Neural cell (in vitro differentiated cells): ENCODE results near the gene RIMS4. TPM values are rescaled to one million over a fixed set of nuclear protein-coding genes. Genes with fewer than 3 reads are reported as not detected.

Experiments used
- H2AFZ ChIP-seq: fragments of 200-600, 300-800 bp; sonication (generic), shearing (Covaris generic); 2 replicates; pipeline ENCODE4 v1.6.0; 2014; ENCODE audit warnings: low read depth, mild to moderate bottlenecking, antibody characterized with exemption, low read length, moderate library complexity
- H3F3A ChIP-seq: fragments of 200-600 bp; shearing (Covaris generic); 2 replicates; pipeline ENCODE4 v1.6.1; 2016; ENCODE audit warnings: mild to moderate bottlenecking, moderate library complexity, mixed read lengths, antibody characterized with exemption, low read length; ENCODE audit not compliant: insufficient read depth, poor library complexity, severe bottlenecking
- H3K27ac ChIP-seq: fragments of 200-600, 300-800 bp; sonication (generic), shearing (Covaris generic); 2 replicates; pipeline ENCODE4 v1.5.1; 2014; ENCODE audit warnings: mild to moderate bottlenecking, low read length, moderate library complexity
- H3K27me3 ChIP-seq: fragments of 300-800, 200-600 bp; sonication (generic), shearing (Covaris generic); 2 replicates; pipeline ENCODE4 v1.6.0; 2014; ENCODE audit warnings: mild to moderate bottlenecking, low read depth, low read length, moderate library complexity; ENCODE audit not compliant: insufficient read depth
- H3K36me3 ChIP-seq: fragments of 300-800, 200-600 bp; sonication (generic), shearing (Covaris generic); 2 replicates; pipeline ENCODE4 v1.5.1; 2014; ENCODE audit warnings: mild to moderate bottlenecking, antibody characterized with exemption, low read length, moderate library complexity; ENCODE audit not compliant: insufficient read depth
- H3K4me2 ChIP-seq: fragments of 300-800, 200-600 bp; sonication (generic), shearing (Covaris generic); 2 replicates; pipeline ENCODE4 v1.6.0; 2014; ENCODE audit warnings: mild to moderate bottlenecking, low read length
- H3K4me3 ChIP-seq: fragments of 300-800, 200-600 bp; sonication (generic), shearing (Covaris generic); 2 replicates; pipeline ENCODE4 v1.5.1; 2014; ENCODE audit warnings: mild to moderate bottlenecking, low read length, moderate library complexity
- H3K79me2 ChIP-seq: fragments of 200-600 bp; shearing (Covaris generic); replicated peaks from 2 replicates; pipeline ENCODE4 v1.6.0; 2014; ENCODE audit warnings: mild to moderate bottlenecking, low read length, moderate library complexity; ENCODE audit not compliant: insufficient read depth
- H3K9ac ChIP-seq: fragments of 300-800, 200-600 bp; sonication (generic), shearing (Covaris generic); 2 replicates; pipeline ENCODE4 v1.6.1; 2016; ENCODE audit warnings: mild to moderate bottlenecking, low read length, mixed read lengths
- H3K9me2 ChIP-seq: fragments of 200-600 bp; shearing (Covaris generic); 2 replicates; pipeline ENCODE4 v1.6.1; 2016; ENCODE audit warnings: mild to moderate bottlenecking, low read length, mixed read lengths; ENCODE audit not compliant: insufficient read depth
- H3K9me3 ChIP-seq: fragments of 200-600, 300-800 bp; sonication (generic), shearing (Covaris generic); 2 replicates; pipeline ENCODE4 v1.6.1; 2016; ENCODE audit warnings: mild to moderate bottlenecking, mixed run types, low read length, moderate library complexity, mixed read lengths
- H4K20me1 ChIP-seq: fragments of 200-600 bp; shearing (Covaris generic); 2 replicates; pipeline ENCODE4 v1.6.1; 2016; ENCODE audit warnings: mild to moderate bottlenecking, mixed run types; ENCODE audit not compliant: insufficient read depth
- EP300 ChIP-seq: fragments of 450-650 bp; conservative IDR thresholded peaks from 2 replicates; pipeline ENCODE4 v1.6.1; 2014; ENCODE audit warnings: antibody characterized with exemption, mild to moderate bottlenecking, moderate library complexity; ENCODE audit not compliant: poor library complexity, severe bottlenecking
- EZH2 ChIP-seq: fragments of 200-600, 300-800 bp; shearing (Covaris generic), sonication (generic); IDR thresholded peaks from 2 replicates; pipeline ENCODE4 v1.6.1; 2014; ENCODE audit warnings: antibody characterized with exemption, low read length, borderline replicate concordance, mild to moderate bottlenecking; ENCODE audit not compliant: insufficient read depth, poor library complexity, severe bottlenecking
- MXI1 ChIP-seq: fragments of 450-650 bp; conservative IDR thresholded peaks from 2 replicates; pipeline ENCODE4 v1.6.1; 2014; ENCODE audit warnings: antibody characterized with exemption, mild to moderate bottlenecking; ENCODE audit not compliant: poor library complexity, severe bottlenecking
- POLR2AphosphoS5 ChIP-seq: IDR thresholded peaks from 2 replicates; pipeline ENCODE4 v1.6.1; 2012
- RAD21 ChIP-seq: fragments of 450-650 bp; conservative IDR thresholded peaks from 2 replicates; pipeline ENCODE4 v1.6.1; 2014; ENCODE audit warnings: antibody characterized with exemption, mild to moderate bottlenecking, moderate library complexity
- SMC3 ChIP-seq: fragments of 450-650 bp; conservative IDR thresholded peaks from 2 replicates; pipeline ENCODE4 v1.6.1; 2014; ENCODE audit warnings: antibody characterized with exemption, mild to moderate bottlenecking, moderate library complexity; ENCODE audit not compliant: poor library complexity
- TAF1 ChIP-seq: IDR thresholded peaks from 2 replicates; pipeline ENCODE4 v1.6.1; 2012; ENCODE audit warnings: low read depth
- polyA plus RNA-seq: library from polyadenylated mRNA; depleted of rRNA; stranded (reverse); fragments of >200 nt; gene quantifications from 2 replicates; pipeline ENCODE4 v1.2.3, GENCODE V29; 2014
- TF ChIP-seq, protein P1 (sequence below): IDR thresholded peaks from 2 replicates; pipeline ENCODE4 v1.6.1; 2012; ENCODE audit warnings: borderline replicate concordance

The RIMS4 gene
- polyA plus RNA-seq, 1 donor from 2014 or later: 40.6 TPM

DNA sequence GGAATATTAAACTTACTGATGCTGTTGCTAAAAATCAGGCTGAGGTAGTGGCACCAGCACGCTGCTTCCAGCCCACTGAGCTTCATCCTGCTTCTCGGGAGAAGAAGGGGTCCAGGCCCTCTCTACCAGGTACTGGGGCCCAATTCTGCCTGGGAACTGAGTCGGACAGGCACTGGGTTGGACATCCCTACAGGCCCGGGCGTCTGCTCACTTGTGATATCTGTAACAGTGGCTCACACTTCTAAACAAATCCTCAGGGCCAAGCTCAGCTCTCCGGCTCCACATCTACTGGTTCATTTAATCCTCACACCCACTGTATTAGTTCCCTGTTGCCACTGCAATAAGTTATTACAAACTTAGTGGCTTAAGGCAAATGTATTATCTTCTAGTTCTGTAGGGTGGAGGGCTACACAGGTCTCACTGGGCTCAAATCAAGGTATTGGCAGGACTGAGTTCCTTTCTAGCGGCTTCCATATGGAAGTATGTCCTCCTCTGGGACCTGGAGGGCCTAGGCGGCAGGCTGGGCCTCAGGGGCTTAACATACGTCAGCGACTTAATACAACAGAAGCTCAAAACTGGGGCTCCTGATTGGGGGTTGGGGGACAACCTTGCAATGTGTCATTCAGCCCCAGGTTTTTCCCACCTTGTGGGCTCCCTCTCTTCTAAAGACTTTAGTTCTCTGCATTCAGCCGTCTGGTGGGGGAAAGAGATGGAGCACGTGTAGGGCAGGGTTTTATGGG, 66.3 kb downstream of the RIMS4 start:
- TF ChIP-seq RAD21 (no peak), MXI1 (no peak), SMC3 (no peak), TAF1 (no peak), EZH2 (no peak), EP300 (no peak)
- TF ChIP-seq, protein P1, sequence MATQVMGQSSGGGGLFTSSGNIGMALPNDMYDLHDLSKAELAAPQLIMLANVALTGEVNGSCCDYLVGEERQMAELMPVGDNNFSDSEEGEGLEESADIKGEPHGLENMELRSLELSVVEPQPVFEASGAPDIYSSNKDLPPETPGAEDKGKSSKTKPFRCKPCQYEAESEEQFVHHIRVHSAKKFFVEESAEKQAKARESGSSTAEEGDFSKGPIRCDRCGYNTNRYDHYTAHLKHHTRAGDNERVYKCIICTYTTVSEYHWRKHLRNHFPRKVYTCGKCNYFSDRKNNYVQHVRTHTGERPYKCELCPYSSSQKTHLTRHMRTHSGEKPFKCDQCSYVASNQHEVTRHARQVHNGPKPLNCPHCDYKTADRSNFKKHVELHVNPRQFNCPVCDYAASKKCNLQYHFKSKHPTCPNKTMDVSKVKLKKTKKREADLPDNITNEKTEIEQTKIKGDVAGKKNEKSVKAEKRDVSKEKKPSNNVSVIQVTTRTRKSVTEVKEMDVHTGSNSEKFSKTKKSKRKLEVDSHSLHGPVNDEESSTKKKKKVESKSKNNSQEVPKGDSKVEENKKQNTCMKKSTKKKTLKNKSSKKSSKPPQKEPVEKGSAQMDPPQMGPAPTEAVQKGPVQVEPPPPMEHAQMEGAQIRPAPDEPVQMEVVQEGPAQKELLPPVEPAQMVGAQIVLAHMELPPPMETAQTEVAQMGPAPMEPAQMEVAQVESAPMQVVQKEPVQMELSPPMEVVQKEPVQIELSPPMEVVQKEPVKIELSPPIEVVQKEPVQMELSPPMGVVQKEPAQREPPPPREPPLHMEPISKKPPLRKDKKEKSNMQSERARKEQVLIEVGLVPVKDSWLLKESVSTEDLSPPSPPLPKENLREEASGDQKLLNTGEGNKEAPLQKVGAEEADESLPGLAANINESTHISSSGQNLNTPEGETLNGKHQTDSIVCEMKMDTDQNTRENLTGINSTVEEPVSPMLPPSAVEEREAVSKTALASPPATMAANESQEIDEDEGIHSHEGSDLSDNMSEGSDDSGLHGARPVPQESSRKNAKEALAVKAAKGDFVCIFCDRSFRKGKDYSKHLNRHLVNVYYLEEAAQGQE: no peak
- Histone ChIP-seq H3K79me2 (no peaks in the 10 kb centered on the region), H3F3A (peaks cover 3% of the 10 kb centered on the region), H3K27me3 (peaks cover 24% of the 10 kb centered on the region), H3K9me3 (no peaks in the 10 kb centered on the region), H4K20me1 (no peaks in the 10 kb centered on the region), H3K9ac (no peak overlapping the region), H2AFZ (no peak overlapping the region), H3K36me3 (no peaks in the 10 kb centered on the region), H3K27ac (no peak overlapping the region), H3K4me3 (no peak overlapping the region), H3K4me2 (no peak overlapping the region), H3K9me2 (no peaks in the 10 kb centered on the region)

DNA sequence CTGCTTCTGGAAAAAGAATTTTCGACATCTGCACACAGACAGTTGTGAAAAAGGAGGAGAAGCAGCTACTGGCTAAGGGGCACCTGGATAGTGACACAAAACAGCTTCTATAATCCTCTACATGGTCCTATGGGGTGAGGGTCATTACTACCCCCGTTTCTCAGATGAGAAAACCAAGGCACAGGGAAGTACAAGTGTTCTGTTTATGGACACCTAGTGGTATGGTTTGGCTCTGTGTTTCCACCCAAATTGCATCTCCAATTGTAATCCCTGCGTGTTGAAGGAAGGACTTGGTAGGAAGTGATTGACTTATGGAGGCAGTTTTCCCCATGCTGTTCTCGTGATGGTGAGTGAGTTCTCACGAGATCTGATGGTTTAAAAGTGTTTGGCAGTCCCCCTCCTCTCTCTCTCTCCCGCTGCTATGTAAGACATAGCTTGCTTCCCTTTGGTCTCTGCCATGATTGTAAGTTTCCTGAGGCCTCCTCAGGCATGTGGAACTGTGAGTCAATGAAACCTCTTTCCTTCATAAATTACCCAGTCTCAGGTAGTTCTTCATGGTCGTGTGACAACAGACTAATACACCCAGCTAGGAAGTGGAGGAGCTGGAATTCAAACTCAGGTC, 67.2 kb downstream of the RIMS4 start:
- H3K4me2 ChIP-seq: no peak overlapping the region
- TF ChIP-seq POLR2AphosphoS5 (no peak), EP300 (no peak), SMC3 (no peak), MXI1 (no peak), RAD21 (no peak)
- TF ChIP-seq, protein P1: no peak
- H3K79me2 ChIP-seq: no peaks in the 10 kb centered on the region
- H3K36me3 ChIP-seq: no peaks in the 10 kb centered on the region
- H3K4me3 ChIP-seq: no peak overlapping the region
- no peak overlapping the region for H3K9ac ChIP-seq
- H2AFZ ChIP-seq: no peak overlapping the region
- no peak overlapping the region for H3K27ac ChIP-seq
- peaks cover 3% of the 10 kb centered on the region for H3F3A ChIP-seq
- no peaks in the 10 kb centered on the region for H3K9me2 ChIP-seq
- H3K27me3 ChIP-seq: peaks cover 24% of the 10 kb centered on the region
- no peaks in the 10 kb centered on the region for H3K9me3 ChIP-seq
- H4K20me1 ChIP-seq: no peaks in the 10 kb centered on the region
